ENCODE measurements around the gene MPV17L2.
"Not testable (repeated sequence)": the region's sequence is repeated elsewhere in the genome, so short reads cannot be mapped to it uniquely, and the experiment has no call there.

MPV17L2 gene

GRCh38 chr19:18192673-18193387, at the start of gene MPV17L2:
Gene MPV17L2 (plus strand): TSS chr19:18193218. CDS start chr19:18193282, 64 bp downstream.
- peak; percentile 100 for DNase-seq (ENCODE audit: low spot score)

- no peak for DNase-seq (ENCODE audit: low spot score)
Measured at GRCh38 chr19:18143902-18144301, 49.1 kb upstream of the MPV17L2 start.

- no peak for DNase-seq (ENCODE audit: low spot score)
Measured at GRCh38 chr19:18144361-18144760, 48.7 kb upstream of the MPV17L2 start.

GRCh38 chr19:18144906-18145305, 48.1 kb upstream of the MPV17L2 start:
- DNase-seq (ENCODE audit: low spot score): no peak

- no peak for DNase-seq (ENCODE audit: low spot score)
Measured at GRCh38 chr19:18145391-18145999, 47.5 kb upstream of the MPV17L2 start.

- DNase-seq (ENCODE audit: low spot score): no peak
Measured at GRCh38 chr19:18147396-18147795, 45.6 kb upstream of the MPV17L2 start.

GRCh38 chr19:18149596-18149975, 43.4 kb upstream of the MPV17L2 start:
- no peak for DNase-seq (ENCODE audit: low spot score)

- DNase-seq (ENCODE audit: low spot score): no peak
Measured at GRCh38 chr19:18150776-18151624, 42.0 kb upstream of the MPV17L2 start.

GRCh38 chr19:18152442-18152816, 40.6 kb upstream of the MPV17L2 start:
- DNase-seq (ENCODE audit: low spot score): peak; percentile 97

GRCh38 chr19:18152817-18153555, 40.0 kb upstream of the MPV17L2 start, which contains the start of gene PIK3R2:
Gene PIK3R2 (plus strand): TSS chr19:18153163. CDS start chr19:18155880, 2,717 bp downstream.
- peak; percentile 99 for DNase-seq (ENCODE audit: low spot score)

GRCh38 chr19:18153556-18154134, 39.4 kb upstream of the MPV17L2 start:
- no peak for DNase-seq (ENCODE audit: low spot score)

GRCh38 chr19:18155095-18156087, 37.6 kb upstream of the MPV17L2 start:
- no peak for DNase-seq (ENCODE audit: low spot score)

- no peak for DNase-seq (ENCODE audit: low spot score)
Measured at GRCh38 chr19:18156268-18156667, 36.8 kb upstream of the MPV17L2 start.

- DNase-seq (ENCODE audit: low spot score): peak; percentile 85
Measured at GRCh38 chr19:18156841-18157464, 36.1 kb upstream of the MPV17L2 start.

- no peak for DNase-seq (ENCODE audit: low spot score)
Measured at GRCh38 chr19:18157465-18158063, 35.5 kb upstream of the MPV17L2 start.

GRCh38 chr19:18158467-18158866, 34.6 kb upstream of the MPV17L2 start:
- no peak for DNase-seq (ENCODE audit: low spot score)

- DNase-seq (ENCODE audit: low spot score): not testable (repeated sequence)
Measured at GRCh38 chr19:18159059-18159616, 33.9 kb upstream of the MPV17L2 start.

GRCh38 chr19:18159810-18160209, 33.2 kb upstream of the MPV17L2 start:
- DNase-seq (ENCODE audit: low spot score): no peak

GRCh38 chr19:18160493-18160970, 32.5 kb upstream of the MPV17L2 start:
- DNase-seq (ENCODE audit: low spot score): peak; percentile 45

Data from kidney tubule cell (primary cell).